NCI-H345 (cell line): ENCODE data around the gene PILRB.
A peak's percentile ranks its signal among the peaks of the same experiment; 100 is the strongest.

Experiments
- DNase-seq: peaks from one replicate; lab custom pipeline; 2025; lab: John Stamatoyannopoulos, UW

The PILRB gene

DNA sequence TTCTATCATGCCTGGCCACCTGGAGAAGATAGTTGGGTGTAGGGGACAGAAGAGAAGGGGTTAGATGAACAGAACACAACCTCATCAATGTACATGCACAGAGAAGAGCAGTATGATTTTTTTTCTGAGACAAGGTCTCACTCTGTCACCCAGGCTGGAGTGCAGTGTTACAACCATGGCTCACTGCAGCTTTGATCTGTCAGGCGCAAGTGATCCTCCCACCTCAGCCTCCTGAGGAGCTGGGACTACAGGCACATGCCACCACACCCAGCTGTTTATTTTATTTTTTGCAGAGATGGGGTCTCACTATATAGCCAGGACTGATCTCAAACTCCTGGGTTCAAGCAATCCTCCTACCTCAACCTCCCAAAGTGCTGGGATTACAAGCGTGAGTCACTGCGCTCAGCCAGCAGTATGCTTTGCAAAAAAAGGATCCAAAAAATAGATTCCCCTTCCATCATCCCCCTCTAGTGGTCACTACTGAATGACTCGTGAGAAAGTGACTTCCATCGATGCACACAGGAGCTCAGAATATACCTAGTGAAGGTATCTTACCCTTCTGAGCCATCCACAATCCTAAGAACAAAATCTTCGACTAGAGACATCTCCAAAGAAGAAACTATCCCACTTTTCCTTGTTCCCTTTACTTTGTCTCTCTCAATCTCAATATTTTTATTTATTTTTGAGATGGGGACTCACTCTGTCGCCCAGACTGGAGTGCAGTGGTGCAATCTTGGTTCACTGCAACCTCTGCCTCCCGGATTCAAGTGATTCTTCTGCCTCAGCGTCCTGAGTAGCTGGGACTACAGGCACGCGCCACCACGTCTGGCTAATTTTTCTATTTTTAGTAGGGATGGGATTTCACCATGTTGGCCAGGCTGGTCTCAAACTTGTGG, 49.6 kb downstream of the PILRB start:
- DNase-seq: peak; percentile 59

DNA sequence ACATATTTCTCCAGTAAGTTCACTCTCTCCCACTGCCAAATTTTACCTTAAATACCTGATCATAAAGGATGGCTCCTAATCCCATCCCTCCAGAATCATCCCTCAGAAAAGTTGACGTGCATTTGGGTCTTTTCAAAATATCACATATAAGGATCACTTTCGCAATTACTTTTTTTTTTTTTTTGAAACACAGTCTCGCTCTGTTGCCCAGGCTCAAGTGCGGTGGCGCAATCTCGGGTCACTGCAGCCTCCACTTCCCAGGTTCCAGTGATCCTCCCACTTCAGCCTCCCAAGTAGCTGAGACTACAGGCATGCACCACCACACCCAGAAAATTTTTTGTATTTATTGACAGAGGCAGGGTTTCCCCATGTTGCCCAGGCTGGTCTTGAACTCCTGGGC, 53.2 kb downstream of the PILRB start:
- no peak for DNase-seq

DNA sequence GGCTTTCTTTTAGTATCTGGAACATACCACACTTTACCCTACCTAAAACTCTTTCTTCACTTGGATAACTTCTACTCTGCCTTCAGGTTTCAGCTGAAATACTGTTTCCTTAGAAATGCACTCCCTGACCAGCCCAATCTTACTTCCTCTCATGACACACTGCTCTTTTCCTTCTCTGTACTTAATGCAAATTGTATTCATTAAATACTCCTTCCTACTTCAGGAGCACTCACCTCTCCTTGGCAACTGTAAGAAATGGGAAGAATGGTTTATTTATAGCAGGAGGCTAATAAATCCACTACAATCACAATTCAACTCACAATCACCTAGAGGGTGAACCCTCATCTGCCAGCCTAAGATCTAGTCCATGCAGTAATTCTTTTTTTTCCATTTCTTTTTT, 55.4 kb downstream of the PILRB start:
- DNase-seq: no peak

DNA sequence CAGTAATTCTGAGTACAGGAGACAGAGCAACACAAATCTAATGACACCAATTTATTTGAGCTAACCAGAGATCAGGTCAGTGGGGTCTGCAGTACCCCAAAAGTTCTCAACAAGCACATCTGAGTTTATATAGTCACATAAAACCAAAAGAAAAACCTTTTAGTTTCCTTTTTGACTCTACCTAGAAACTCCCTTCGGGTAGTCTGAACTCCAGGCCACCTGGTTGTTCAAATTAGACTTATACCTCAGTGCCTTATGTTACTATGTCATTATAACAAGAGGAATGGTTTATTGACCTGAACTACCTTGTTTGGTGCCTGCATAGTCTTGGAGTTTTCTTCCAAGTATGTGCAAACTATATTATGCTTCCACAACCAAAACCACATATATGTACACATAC, 56.0 kb downstream of the PILRB start:
- no peak for DNase-seq

DNA sequence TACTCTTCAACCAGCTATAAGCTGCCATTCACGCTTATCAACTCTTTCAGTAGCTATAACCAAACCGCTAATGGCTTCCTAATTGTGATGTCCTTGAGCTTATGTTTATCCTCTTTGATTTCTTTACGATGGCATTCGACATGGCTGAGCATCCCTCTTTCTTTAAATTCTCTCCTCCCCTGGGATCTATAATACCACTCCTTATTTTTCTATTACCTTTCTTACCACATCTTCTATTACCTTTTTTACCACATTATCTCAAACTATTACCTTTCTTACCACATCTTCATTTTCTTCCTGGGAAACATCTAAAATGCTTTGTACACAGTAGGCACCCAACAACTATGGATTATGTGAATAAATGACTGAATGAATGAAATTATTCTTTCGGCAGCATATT, 57.5 kb downstream of the PILRB start:
- DNase-seq: no peak
